HepG2 (cell line): ENCODE measurements around the gene OR2AG1. TPM values are rescaled to one million over a fixed set of nuclear protein-coding genes. Genes with fewer than 3 reads are reported as not detected.

Experiments used
- ATAC-seq: fragments of 200-7000 bp; cut with Tn5 transposase; 3 replicates; pipeline ENCODE4 v1.9.1; 2020; ENCODE audit warnings: mild to moderate bottlenecking, moderate library complexity
- BruUV-seq: library from RNA; stranded (reverse); fragments of 400-500 nt; replicated peaks from 2 replicates; lab custom pipeline; 2021; lab: Mats Ljungman, UMichigan
- CTCF ChIA-PET: fragments of 300-600 bp; formaldehyde crosslinking; extraction: SDS; loops from one replicate; lab custom pipeline; 2021; ENCODE audit warnings: low total read pairs, inconsistent platforms, low intra/inter-chr PET ratio; lab: Yijun Ruan, JAX
- POLR2A ChIA-PET: fragments of 350-600 bp; sonication (Branson Sonifier 250); formaldehyde crosslinking; loops from one replicate; lab custom pipeline; 2020; ENCODE audit warnings: antibody characterized with exemption, inconsistent platforms; lab: Yijun Ruan, JAX
- DNase-seq: peaks from one replicate; pipeline ENCODE4 v3.0.0-alpha.2; 2015; ENCODE audit warnings: low spot score
- FAIRE-seq: peaks from 3 replicates; lab custom pipeline; 2011; peaks lifted over from hg19 to GRCh38; lab: Jason Lieb, UNC
- H2AFZ ChIP-seq: one replicate; pipeline ENCODE4 v1.6.1; 2011; ENCODE audit warnings: low read length, inconsistent platforms
- H3K27ac ChIP-seq: fragments of 300-600 bp; 3 replicates; pipeline ENCODE4 v1.8.0; 2011; ENCODE audit warnings: mixed run types, mild to moderate bottlenecking, mixed read lengths, low read length, inconsistent platforms; ENCODE audit not compliant: insufficient read depth; ENCODE audit errors: extremely low read length
- H3K27me3 ChIP-seq, 2 experiments: fragments of 200-600 bp in 1 of 2; 2 replicates in 1 of 2; 3 replicates in 1 of 2; pipeline versions ENCODE4 v1.6.0 to v1.8.0; 2011; ENCODE audit warnings: low read length in 2 of 2, mild to moderate bottlenecking in 2 of 2, moderate library complexity in 2 of 2, inconsistent platforms in 1 of 2; ENCODE audit not compliant: insufficient read depth in 2 of 2, control insufficient read depth in 1 of 2
- H3K36me3 ChIP-seq, 2 experiments: fragments of 200-600 bp in 1 of 2; replicated peaks in 1 of 2; 2 replicates in 1 of 2; 3 replicates in 1 of 2; pipeline versions ENCODE4 v1.5.1 to v1.8.0; 2011; ENCODE audit warnings: low read length in 2 of 2, inconsistent platforms in 1 of 2; ENCODE audit not compliant: insufficient read depth in 2 of 2, control insufficient read depth in 1 of 2
- H3K4me1 ChIP-seq: 2 replicates; pipeline ENCODE4 v1.5.1; 2012; ENCODE audit warnings: low read length, inconsistent platforms; ENCODE audit not compliant: insufficient read depth
- H3K4me2 ChIP-seq: 2 replicates; pipeline ENCODE4 v1.6.0; 2011; ENCODE audit warnings: low read depth, low read length, inconsistent platforms
- H3K4me3 ChIP-seq, 3 experiments: fragments of 200-600 bp in 1 of 3; sonication (generic), shearing (Covaris generic) in 1 of 3; replicated peaks in 1 of 3; 2 replicates each; pipeline ENCODE4 v1.5.1; 2011 to 2016; ENCODE audit warnings: low read length in 3 of 3, inconsistent platforms in 2 of 3, low read depth in 2 of 3, mild to moderate bottlenecking in 2 of 3, control low read depth in 1 of 3, mixed read lengths in 1 of 3; ENCODE audit not compliant: insufficient read depth in 1 of 3
- H3K79me2 ChIP-seq: one replicate; pipeline ENCODE4 v1.6.1; 2011; ENCODE audit warnings: low read length, inconsistent platforms; ENCODE audit not compliant: insufficient read depth
- H3K9ac ChIP-seq: 2 replicates; pipeline ENCODE4 v1.6.0; 2011; ENCODE audit warnings: mild to moderate bottlenecking, low read depth, low read length, inconsistent platforms; ENCODE audit not compliant: insufficient read depth
- H3K9me3 ChIP-seq: 2 replicates; pipeline ENCODE4 v1.5.1; 2012; ENCODE audit warnings: mild to moderate bottlenecking, low read length
- H4K20me1 ChIP-seq: 2 replicates; pipeline ENCODE4 v1.6.0; 2011; ENCODE audit warnings: inconsistent platforms, mild to moderate bottlenecking, low read length, moderate library complexity; ENCODE audit not compliant: insufficient read depth
- ATF4 ChIP-seq, 2 experiments: fragments of 450-650 bp in 1 of 2; sonication (generic) in 1 of 2; formaldehyde crosslinking; IDR thresholded peaks; 2 replicates each; pipeline versions ENCODE4 v1.5.0 to v1.8.0; 2020 to 2022; ENCODE audit warnings: mild to moderate bottlenecking in 1 of 2, missing genetic modification reagents in 1 of 2
- CEBPB ChIP-seq: IDR thresholded peaks from 2 replicates; pipeline ENCODE4 v1.6.1; 2011; ENCODE audit warnings: low read depth, low read length, improper control_type of control experiment, borderline replicate concordance
- CEBPG ChIP-seq: IDR thresholded peaks from 2 replicates; pipeline ENCODE4 v1.6.1; 2016
- FUBP1 ChIP-seq: sonication (generic); formaldehyde crosslinking; IDR thresholded peaks from 2 replicates; pipeline ENCODE4 v1.5.1; 2020; ENCODE audit warnings: missing genetic modification reagents, mild to moderate bottlenecking, borderline replicate concordance
- MYC ChIP-seq: sonication (generic); formaldehyde crosslinking; IDR thresholded peaks from 2 replicates; pipeline ENCODE4 v1.9.0; 2021; ENCODE audit warnings: missing genetic modification reagents, borderline replicate concordance
- ZNF121 ChIP-seq: sonication (generic); formaldehyde crosslinking; IDR thresholded peaks from 2 replicates; pipeline ENCODE4 v1.5.0; 2020; ENCODE audit warnings: mild to moderate bottlenecking, missing genetic modification reagents
- ZNF746 ChIP-seq: sonication (generic); formaldehyde crosslinking; IDR thresholded peaks from 2 replicates; pipeline ENCODE4 v1.8.0; 2022; ENCODE audit warnings: mild to moderate bottlenecking, missing genetic modification reagents
- ZNF772 ChIP-seq: sonication (generic); formaldehyde crosslinking; IDR thresholded peaks from 2 replicates; pipeline ENCODE4 v1.5.0; 2020; ENCODE audit warnings: mild to moderate bottlenecking, missing genetic modification reagents
- WGBS: methylation state at CpG from one replicate; pipeline ENCODE4 v1.1.6; 2017; ENCODE audit warnings: low lambda C conversion rate; 5-methylcytosine and 5-hydroxymethylcytosine counted together
- in situ Hi-C: cut with HindIII; loops from 2 replicates; pipeline ENCODE4 v1.10.0; 2017; ENCODE audit warnings: low pct_unique_long_range_greater_than_20kb; ENCODE audit not compliant: extremely low pct_ligation_motif_present
- intact Hi-C: fragments of 100-400 bp; cut with micrococcal nuclease; formaldehyde crosslinking; loops from one replicate; pipeline ENCODE4 v1.10.0; 2022; ENCODE audit not compliant: unreplicated experiment
- polyA plus RNA-seq, 8 experiments: library from polyadenylated mRNA; depleted of rRNA in 3 of 8; stranded (reverse) in 7 of 8; unstranded in 1 of 8; fragments of >200 nt; fragmentation: Illumina TruSeq in 4 of 8; extraction: Trizol in 4 of 8; gene quantifications; 2 replicates each; pipeline versions ENCODE4 v1.2.1 to v1.2.3, GENCODE V29; 2011 to 2016; ENCODE audit warnings: low read depth in 4 of 8, missing spikeins in 1 of 8, mixed read lengths in 1 of 8; ENCODE audit not compliant: insufficient read depth in 1 of 8
- total RNA-seq, 5 experiments: library from RNA; depleted of rRNA; stranded (reverse); fragments of >200 nt; fragmentation: Illumina TruSeq; extraction: Trizol; gene quantifications; 2 replicates each; pipeline ENCODE4 v1.2.3, GENCODE V29; 2016; ENCODE audit warnings: low read depth in 1 of 5

The OR2AG1 gene
- total and polyA plus RNA-seq, 2 of the 13 experiments (the other 11 are each of a cell fraction or from before 2014, with no cell fraction given) = not detected

- H3K27ac ChIP-seq = no peak overlapping the region
- no peaks in the 10 kb centered on the region for H3K36me3 ChIP-seq
- H3K4me2 ChIP-seq = no peak overlapping the region
- no peak overlapping the region for H3K9ac ChIP-seq
- 0% methylated on average over 1 of the region's 1 CpG for WGBS
- ChIA-PET POLR2A (no interaction called here), CTCF (no interaction called here)
- TF ChIP-seq ZNF121 (CRISPR knock-in tag) (0 out of 2 replicates have a peak, but pooled peaks have one; percentile 33), CEBPB (peak; percentile 4; the same call in 1 of the 2 replicates), FUBP1 (no peak), MYC (CRISPR knock-in tag) (no peak), ZNF746 (CRISPR knock-in tag) (no peak), ZNF772 (CRISPR knock-in tag) (no peak), CEBPG (CRISPR knock-in tag) (0 out of 2 replicates have a peak, but pooled peaks have one; percentile 28), ATF4 (CRISPR knock-in tag; IDR thresholded peaks at IDR 0.05) (peak in 1 of 2 experiments; percentile 86; a peak in 2 of 4 replicates)
- no peaks in the 10 kb centered on the region for H4K20me1 ChIP-seq
- H2AFZ ChIP-seq = no peak overlapping the region
- no peaks in the 10 kb centered on the region for H3K79me2 ChIP-seq
- no peak for FAIRE-seq
- H3K4me3 ChIP-seq = no peak overlapping the region
- H3K27me3 ChIP-seq = no peaks in the 10 kb centered on the region; a peak in 1 of 5 replicates
- intact Hi-C loops = no loop called here
- peak; percentile 2 for DNase-seq
- ATAC-seq = no peak
- no TSS peak for BruUV-seq
- H3K9me3 ChIP-seq = no peaks in the 10 kb centered on the region
- in situ Hi-C loops = no loop called here
- H3K4me1 ChIP-seq = no peaks in the 10 kb centered on the region
Measured at GRCh38 chr11:6828103-6828502, 45.3 kb downstream of the OR2AG1 start.
